A549 (cell line): ENCODE measurements around the gene KMT2C. TPM values are rescaled to one million over a fixed set of nuclear protein-coding genes. Genes with fewer than 3 reads are reported as not detected.

ENCODE experiments used
- ATAC-seq, 2 experiments: fragments of 200-7000 bp in 1 of 2; fragments of >200 bp in 1 of 2; cut with Nextera tagmentation in 1 of 2; cut with Tn5 transposase in 1 of 2; 3 replicates each; pipeline versions ENCODE4 v1.8.0 to v1.9.1; 2018 to 2020; ENCODE audit warnings: mild to moderate bottlenecking in 1 of 2, moderate library complexity in 1 of 2
- CTCF ChIA-PET: fragments of 300-600 bp; sonication (Branson Sonifier 250); formaldehyde crosslinking; extraction: SDS; loops from one replicate; lab custom pipeline; 2021; ENCODE audit warnings: antibody characterized with exemption, inconsistent platforms; lab: Yijun Ruan, JAX
- POLR2A ChIA-PET: fragments of 350-600 bp; formaldehyde crosslinking; extraction: SDS; loops from one replicate; lab custom pipeline; 2021; ENCODE audit warnings: antibody characterized with exemption, inconsistent platforms; lab: Yijun Ruan, JAX
- DNase-seq, 2 experiments: peaks; one replicate each; pipeline versions ENCODE4 v3.0.0 to v3.0.0-alpha.2; 2011 to 2016; ENCODE audit warnings: low read depth in 1 of 2, low spot score in 1 of 2
- FAIRE-seq: peaks from 2 replicates; lab custom pipeline; 2011; peaks lifted over from hg19 to GRCh38; lab: Jason Lieb, UNC
- H3K27ac ChIP-seq, 2 experiments: fragments of >200 bp; sonication (Bioruptor Twin); formaldehyde crosslinking; 3 replicates each; pipeline ENCODE4 v1.5.1; 2016 to 2017
- H3K4me1 ChIP-seq: fragments of >200 bp; sonication (Bioruptor Twin); formaldehyde crosslinking; 3 replicates; pipeline ENCODE4 v1.6.1; 2016
- H3K4me2 ChIP-seq: fragments of >200 bp; sonication (Bioruptor Twin); formaldehyde crosslinking; 3 replicates; pipeline ENCODE4 v1.6.1; 2016
- H3K4me3 ChIP-seq: fragments of >200 bp; sonication (Bioruptor Twin); formaldehyde crosslinking; 3 replicates; pipeline ENCODE4 v1.5.1; 2016
- H3K9me3 ChIP-seq: fragments of >200 bp; sonication (Bioruptor Twin); formaldehyde crosslinking; 3 replicates; pipeline ENCODE4 v1.6.1; 2016
- ATOH8 ChIP-seq: fragments of 250-450 bp; sonication (Bioruptor Pico); IDR thresholded peaks from 2 replicates; pipeline ENCODE4 v1.5.0; 2020; ENCODE audit warnings: low read depth, mild to moderate bottlenecking, moderate library complexity
- BHLHE40 ChIP-seq: IDR thresholded peaks from 2 replicates; pipeline ENCODE4 v1.6.1; 2012; ENCODE audit warnings: low read depth, low read length, inconsistent platforms
- CEBPB ChIP-seq, 2 experiments: fragments of >200 bp in 1 of 2; sonication (Bioruptor Twin) in 1 of 2; formaldehyde crosslinking in 1 of 2; IDR thresholded peaks; 2 replicates each; pipeline ENCODE4 v1.6.1; 2012 to 2016
- CTCF ChIP-seq: fragments of >200 bp; sonication (Bioruptor Twin); formaldehyde crosslinking; IDR thresholded peaks from 3 replicates; pipeline ENCODE4 v1.5.1; 2016
- ELK1 ChIP-seq: fragments of 150-350 bp; IDR thresholded peaks from 2 replicates; pipeline ENCODE4 v1.6.1; 2014; ENCODE audit warnings: low read depth, mild to moderate bottlenecking, low read length
- FOSB ChIP-seq: fragments of 250-450 bp; sonication (Bioruptor Pico); IDR thresholded peaks from 2 replicates; pipeline ENCODE4 v1.5.0; 2020; ENCODE audit warnings: mild to moderate bottlenecking, moderate library complexity
- FOXS1 ChIP-seq: fragments of 250-450 bp; sonication (Bioruptor Pico); IDR thresholded peaks from 2 replicates; pipeline ENCODE4 v1.5.0; 2020; ENCODE audit warnings: mild to moderate bottlenecking, moderate library complexity
- HMGXB4 ChIP-seq: fragments of 250-450 bp; sonication (Bioruptor Pico); IDR thresholded peaks from 2 replicates; pipeline ENCODE4 v1.5.0; 2021; ENCODE audit warnings: mild to moderate bottlenecking, moderate library complexity, borderline replicate concordance
- HOXA7 ChIP-seq: fragments of 250-450 bp; sonication (Bioruptor Pico); IDR thresholded peaks from 2 replicates; pipeline ENCODE4 v1.5.0; 2020; ENCODE audit warnings: mild to moderate bottlenecking, moderate library complexity
- HOXB13 ChIP-seq: fragments of 250-450 bp; sonication (Bioruptor Pico); IDR thresholded peaks from 2 replicates; pipeline ENCODE4 v1.5.0; 2020; ENCODE audit warnings: low read depth, mild to moderate bottlenecking, moderate library complexity
- JUNB ChIP-seq: fragments of >200 bp; sonication (Bioruptor Twin); formaldehyde crosslinking; IDR thresholded peaks from 2 replicates; pipeline ENCODE4 v1.6.1; 2016
- NPAS2 ChIP-seq: fragments of 250-450 bp; sonication (Bioruptor Pico); IDR thresholded peaks from 2 replicates; pipeline ENCODE4 v1.8.0; 2022; ENCODE audit warnings: mild to moderate bottlenecking, moderate library complexity, borderline replicate concordance
- PBX3 ChIP-seq: IDR thresholded peaks from 2 replicates; pipeline ENCODE4 v1.6.1; 2012
- PHF8 ChIP-seq: fragments of 200-600 bp; sonication (generic); IDR thresholded peaks from 2 replicates; pipeline ENCODE4 v1.6.1; 2016; ENCODE audit warnings: low read depth, mild to moderate bottlenecking, antibody characterized with exemption, moderate library complexity, borderline replicate concordance
- POLR2A ChIP-seq: IDR thresholded peaks from 2 replicates; pipeline ENCODE4 v1.6.1; 2012; ENCODE audit warnings: mild to moderate bottlenecking, low read length
- RARB ChIP-seq: fragments of 250-450 bp; sonication (Bioruptor Pico); IDR thresholded peaks from 2 replicates; pipeline ENCODE4 v1.8.0; 2021; ENCODE audit warnings: mild to moderate bottlenecking, moderate library complexity
- REST ChIP-seq: fragments of 200-600 bp; sonication (generic); IDR thresholded peaks from 2 replicates; pipeline ENCODE4 v1.6.1; 2016; ENCODE audit warnings: antibody characterized with exemption, mild to moderate bottlenecking, moderate library complexity
- ZFP36 ChIP-seq: fragments of 450-650 bp; IDR thresholded peaks from 2 replicates; pipeline ENCODE4 v1.6.1; 2014; ENCODE audit warnings: borderline replicate concordance; ENCODE audit not compliant: partially characterized antibody
- WGBS: methylation state at CpG from one replicate; pipeline ENCODE4 v1.1.6; 2017; ENCODE audit errors: missing lambda C conversion rate; 5-methylcytosine and 5-hydroxymethylcytosine counted together
- polyA plus RNA-seq, 4 experiments: library from polyadenylated mRNA; depleted of rRNA in 3 of 4; stranded (reverse); fragments of >200 nt; fragmentation: RNase III in 1 of 4; extraction: RNeasy Plus Mini Kit Qiagen cat#74134 plus additional on column Dnase treatment in 1 of 4; gene quantifications; 2 replicates in 3 of 4; 3 replicates in 1 of 4; pipeline ENCODE4 v1.2.3, GENCODE V29; 2011 to 2017

Gene KMT2C
- polyA plus RNA-seq, 2 of the 4 experiments (the other 2 are of a cell fraction), result 4.2 to 13.1 TPM

GRCh38 chr7:152335900-152336571 is 99.8 kb downstream of the KMT2C start:
- ATAC-seq (no peak), DNase-seq (no peak), FAIRE-seq (no peak)
- H3K4me2 ChIP-seq, result no peak overlapping the region
- H3K27ac ChIP-seq, result no peak overlapping the region
- no peak overlapping the region for H3K4me3 ChIP-seq
- peaks cover 4% of the 10 kb centered on the region; the same call in 2 of the 3 replicates for H3K4me1 ChIP-seq
- ChIA-PET POLR2A (no interaction called here), CTCF (interaction anchor here (0.6 to 2.7 kb wide), 14 partner anchors 13 to 421 kb away, joined by 3 to 11 read pairs (median 3); partner anchors contain the start of gene XRCC2)
- no peaks in the 10 kb centered on the region for H3K9me3 ChIP-seq
- 77% methylated on average over 2 of the region's 2 CpGs for WGBS
- TF ChIP-seq CEBPB (IDR thresholded peaks at IDR 0.05) (no peak), PHF8 (no peak), PBX3 (no peak), HOXB13 (no peak), ATOH8 (no peak), JUNB (no peak), HMGXB4 (no peak), FOSB (no peak), POLR2A (no peak), FOXS1 (CRISPR knock-in tag) (no peak), ELK1 (no peak), RARB (CRISPR knock-in tag) (no peak), CTCF (no peak), ZFP36 (no peak), HOXA7 (CRISPR knock-in tag) (no peak), NPAS2 (CRISPR knock-in tag) (no peak), REST (no peak), BHLHE40 (no peak)
